BLaER1 (cell line): ENCODE data around the gene AP2S1.
A peak's percentile ranks its signal among the peaks of the same experiment; 100 is the strongest.

Source experiments
- H3K27ac ChIP-seq: shearing (Covaris generic); formaldehyde crosslinking; 2 replicates; pipeline ENCODE4 v1.8.1; 2022
- H3K27me3 ChIP-seq: shearing (Covaris generic); formaldehyde crosslinking; 2 replicates; pipeline ENCODE4 v1.8.1; 2022
- H3K36me3 ChIP-seq: shearing (Covaris generic); formaldehyde crosslinking; 2 replicates; pipeline ENCODE4 v1.8.1; 2022
- H3K4me1 ChIP-seq: shearing (Covaris generic); formaldehyde crosslinking; 2 replicates; pipeline ENCODE4 v1.8.1; 2022
- H3K4me2 ChIP-seq: shearing (Covaris generic); formaldehyde crosslinking; 2 replicates; pipeline ENCODE4 v1.8.1; 2022
- H3K4me3 ChIP-seq: shearing (Covaris generic); formaldehyde crosslinking; 2 replicates; pipeline ENCODE4 v1.8.1; 2022
- H3K9ac ChIP-seq: shearing (Covaris generic); formaldehyde crosslinking; 2 replicates; pipeline ENCODE4 v1.8.1; 2022
- H3K9me3 ChIP-seq: shearing (Covaris generic); formaldehyde crosslinking; 2 replicates; pipeline ENCODE4 v1.8.1; 2022
- H4K20me1 ChIP-seq: shearing (Covaris generic); formaldehyde crosslinking; 2 replicates; pipeline ENCODE4 v1.8.1; 2022
- Cebpa-rat ChIP-seq: shearing (Covaris generic); IDR thresholded peaks from 2 replicates; pipeline ENCODE4 v1.8.1; 2022

Gene AP2S1

GRCh38 chr19:46850228-46851203 is at the start of gene AP2S1:
TSS of gene AP2S1 (minus strand) at chr19:46850846. CDS start at chr19:46850766, 80 bp downstream.
- Histone ChIP-seq H3K27ac (peak within 1 kb of the TSS; percentile 65), H3K4me1 (peaks cover 14% of the 10 kb centered on the region)
- no peak for TF ChIP-seq Cebpa-rat

GRCh38 chr19:46900341-46900740 is 49.7 kb upstream of the AP2S1 start:
- Histone ChIP-seq H3K9ac (no peak overlapping the region), H4K20me1 (peaks cover 100% of the 10 kb centered on the region), H3K4me2 (no peak overlapping the region), H3K9me3 (no peaks in the 10 kb centered on the region), H3K27ac (no peak overlapping the region), H3K36me3 (peaks cover 29% of the 10 kb centered on the region), H3K4me3 (no peak overlapping the region), H3K4me1 (peaks cover 33% of the 10 kb centered on the region), H3K27me3 (no peaks in the 10 kb centered on the region)
- TF ChIP-seq Cebpa-rat = no peak

More at GRCh38 chr19:46850228-46851203, at the start of gene AP2S1:
- H3K9ac ChIP-seq = peak within 1 kb of the TSS; percentile 86
- no peaks in the 10 kb centered on the region for H3K9me3 ChIP-seq
- no peaks in the 10 kb centered on the region for H3K27me3 ChIP-seq
- peak within 1 kb of the TSS; percentile 95 for H3K4me2 ChIP-seq
- peak within 1 kb of the TSS; percentile 81 for H3K4me3 ChIP-seq
- peaks cover 20% of the 10 kb centered on the region; the same call in 1 of the 2 replicates for H4K20me1 ChIP-seq
- peaks cover 22% of the 10 kb centered on the region for H3K36me3 ChIP-seq

DNA sequence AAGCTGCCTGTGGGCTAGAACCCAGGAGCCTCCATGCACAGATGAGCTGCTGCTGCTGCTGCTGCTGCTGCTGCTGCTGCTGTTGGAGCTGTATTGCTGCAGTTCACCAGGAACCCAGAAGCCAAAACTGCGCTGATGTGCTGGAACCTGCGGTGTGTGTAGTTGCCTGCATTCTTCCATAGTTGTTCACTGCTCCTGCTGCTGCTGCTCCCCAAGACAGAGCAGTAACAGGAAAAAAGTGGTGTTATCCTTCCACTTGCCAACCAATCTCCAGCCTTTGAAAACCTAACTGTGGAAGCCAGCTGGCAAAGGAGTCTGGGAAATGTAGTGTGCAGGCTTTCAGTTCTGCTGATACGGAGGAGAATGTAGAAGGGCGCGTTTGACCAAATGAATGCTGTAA is 48.1 kb upstream of the AP2S1 start:
- H3K9ac ChIP-seq = no peak overlapping the region
- H4K20me1 ChIP-seq = peaks cover 100% of the 10 kb centered on the region
- H3K4me2 ChIP-seq = no peak overlapping the region
- H3K27ac ChIP-seq = no peak overlapping the region
- H3K27me3 ChIP-seq = no peaks in the 10 kb centered on the region
- no peak overlapping the region for H3K4me3 ChIP-seq
- peaks cover 27% of the 10 kb centered on the region for H3K4me1 ChIP-seq
- no peaks in the 10 kb centered on the region for H3K9me3 ChIP-seq
- TF ChIP-seq Cebpa-rat = no peak
- H3K36me3 ChIP-seq = peaks cover 26% of the 10 kb centered on the region

- TF ChIP-seq Cebpa-rat = no peak
- H3K4me2 ChIP-seq = no peak overlapping the region; the same call in 1 of the 2 replicates
- no peaks in the 10 kb centered on the region for H3K9me3 ChIP-seq
- no peak overlapping the region for H3K27ac ChIP-seq
- peaks cover 26% of the 10 kb centered on the region for H3K36me3 ChIP-seq
- no peaks in the 10 kb centered on the region for H3K27me3 ChIP-seq
- H4K20me1 ChIP-seq = peaks cover 100% of the 10 kb centered on the region
- H3K4me3 ChIP-seq = no peak overlapping the region
- no peak overlapping the region for H3K9ac ChIP-seq
- peaks cover 35% of the 10 kb centered on the region for H3K4me1 ChIP-seq
Observed at GRCh38 chr19:46896076-46896794, 45.6 kb upstream of the AP2S1 start.

DNA sequence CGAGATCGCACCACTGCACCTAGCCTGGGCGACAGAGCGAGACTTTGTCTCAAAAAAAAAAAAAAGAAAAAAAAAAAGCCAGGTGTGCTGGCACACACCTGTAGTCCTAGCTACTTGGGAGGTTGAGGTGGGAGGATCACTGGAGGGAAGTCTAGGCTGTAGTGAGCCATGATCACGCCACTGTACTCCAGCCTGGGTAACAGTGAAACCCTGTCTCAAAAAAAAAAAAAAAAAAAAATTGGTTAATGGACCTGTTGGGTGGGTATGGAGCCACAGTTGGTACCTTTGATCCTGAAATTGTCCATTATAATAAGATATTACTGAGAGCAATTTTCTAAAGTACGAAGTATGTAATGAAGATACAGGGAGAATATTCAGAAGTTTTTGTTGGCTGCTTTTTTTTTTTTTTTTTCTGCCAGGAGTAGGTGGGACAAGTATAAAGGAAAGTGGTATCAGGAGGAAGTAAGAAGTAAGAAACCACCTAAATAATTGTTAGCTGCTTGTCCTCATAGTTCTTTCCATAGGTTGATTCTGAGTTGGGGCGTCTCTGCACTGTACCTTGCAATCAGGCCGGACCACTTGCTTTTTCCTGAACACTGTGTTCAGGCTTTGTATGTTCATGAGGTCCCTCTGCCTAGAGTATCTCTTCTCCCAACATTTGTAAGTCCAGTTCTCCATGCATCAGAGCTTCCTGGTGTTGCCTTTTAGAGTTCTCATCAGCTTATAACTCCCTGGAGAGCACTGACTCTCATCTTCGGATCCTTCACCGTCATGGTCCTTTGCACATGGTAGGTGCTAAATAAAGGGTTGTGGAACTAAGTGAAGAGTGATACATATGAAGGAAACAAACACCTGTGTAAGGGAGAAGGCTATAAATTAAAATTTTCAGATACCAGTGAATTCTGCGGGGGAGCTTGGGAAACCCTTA is 41.9 kb upstream of the AP2S1 start:
- no peak for TF ChIP-seq Cebpa-rat
- Histone ChIP-seq H3K36me3 (peaks cover 20% of the 10 kb centered on the region; the same call in 1 of the 2 replicates), H3K27ac (no peak overlapping the region), H3K4me2 (peak overlapping the region; percentile 72), H3K9ac (no peak overlapping the region), H3K9me3 (peaks cover 1% of the 10 kb centered on the region; the same call in 1 of the 2 replicates), H4K20me1 (peaks cover 94% of the 10 kb centered on the region), H3K4me3 (no peak overlapping the region), H3K4me1 (peaks cover 65% of the 10 kb centered on the region), H3K27me3 (no peaks in the 10 kb centered on the region)

- Histone ChIP-seq H3K9me3 (peaks cover 9% of the 10 kb centered on the region), H3K4me3 (no peak overlapping the region), H3K9ac (no peak overlapping the region), H3K36me3 (peaks cover 19% of the 10 kb centered on the region; the same call in 1 of the 2 replicates), H3K27ac (no peak overlapping the region), H3K4me2 (peak overlapping the region; percentile 42; the same call in 1 of the 2 replicates), H3K27me3 (no peaks in the 10 kb centered on the region), H3K4me1 (peaks cover 55% of the 10 kb centered on the region), H4K20me1 (peaks cover 91% of the 10 kb centered on the region)
- TF ChIP-seq Cebpa-rat = no peak
Observed at GRCh38 chr19:46890423-46891170, 40.0 kb upstream of the AP2S1 start.

DNA sequence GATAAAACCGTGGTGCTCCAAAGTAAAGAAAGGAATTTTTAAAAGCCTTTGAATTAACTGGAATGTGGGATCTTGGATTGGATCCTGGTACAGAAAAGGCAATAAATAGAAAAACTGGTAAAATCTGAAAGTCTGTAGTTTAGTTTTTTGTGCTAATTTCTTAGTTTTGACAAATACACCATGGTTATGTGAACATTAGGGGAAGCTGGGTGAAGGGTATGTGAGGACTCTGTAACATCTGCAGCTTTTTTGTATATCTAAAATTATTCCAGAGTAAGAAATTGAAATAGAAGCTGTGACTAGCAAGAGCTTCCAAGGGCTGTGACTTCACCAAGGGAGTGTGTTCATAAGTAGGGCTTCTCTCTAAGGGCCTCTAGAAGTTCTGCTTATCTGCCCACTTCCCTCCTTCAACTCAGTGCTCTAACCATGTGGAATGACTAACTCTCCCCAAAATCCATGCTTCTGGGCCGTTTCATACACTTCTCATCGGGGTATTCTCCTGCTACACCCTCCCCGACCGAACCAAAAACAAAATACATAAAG is 36.7 kb upstream of the AP2S1 start:
- peaks cover 15% of the 10 kb centered on the region for H3K9me3 ChIP-seq
- no peak overlapping the region for H3K4me3 ChIP-seq
- peaks cover 41% of the 10 kb centered on the region for H3K4me1 ChIP-seq
- H4K20me1 ChIP-seq = peaks cover 91% of the 10 kb centered on the region
- no peak overlapping the region for H3K4me2 ChIP-seq
- TF ChIP-seq Cebpa-rat = no peak
- H3K27ac ChIP-seq = no peak overlapping the region
- H3K36me3 ChIP-seq = peaks cover 33% of the 10 kb centered on the region
- no peak overlapping the region for H3K9ac ChIP-seq
- H3K27me3 ChIP-seq = no peaks in the 10 kb centered on the region

DNA sequence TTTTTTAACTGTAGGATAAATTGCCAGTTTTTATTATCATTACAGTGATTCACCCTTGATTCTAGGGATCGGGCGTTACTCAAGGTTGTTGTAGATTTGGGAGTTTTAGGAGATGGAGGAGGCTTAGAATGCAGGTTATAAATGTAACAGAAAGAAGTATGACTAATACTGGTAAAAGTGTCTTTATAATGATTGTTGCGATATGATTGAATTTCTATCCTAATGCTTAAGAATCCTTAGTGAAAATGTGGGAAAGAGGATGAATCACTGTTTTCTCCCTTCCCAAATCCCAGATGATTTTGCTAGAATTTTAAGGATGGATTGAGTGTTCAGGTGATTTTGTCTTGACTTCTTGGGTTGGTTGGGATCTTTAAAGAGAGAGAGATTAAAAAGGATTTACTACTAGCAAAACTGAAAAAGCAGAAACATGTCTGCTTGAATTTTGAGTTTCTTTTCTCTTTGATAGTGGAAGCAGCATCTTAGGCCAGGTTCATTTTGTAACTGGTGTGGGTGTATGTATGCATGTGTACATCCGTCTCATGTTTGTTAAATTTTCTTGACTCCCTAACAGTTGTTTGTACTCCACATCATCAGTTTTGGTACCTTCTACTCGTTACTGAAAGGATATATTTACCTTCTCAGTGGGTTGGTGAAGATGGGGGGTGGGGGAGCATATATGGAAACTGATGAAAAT is 36.0 kb upstream of the AP2S1 start:
- Histone ChIP-seq H3K4me3 (no peak overlapping the region), H3K9ac (no peak overlapping the region), H3K27me3 (no peaks in the 10 kb centered on the region), H3K27ac (no peak overlapping the region), H3K4me1 (peaks cover 35% of the 10 kb centered on the region), H3K36me3 (peaks cover 34% of the 10 kb centered on the region), H3K4me2 (no peak overlapping the region), H3K9me3 (peaks cover 15% of the 10 kb centered on the region), H4K20me1 (peaks cover 91% of the 10 kb centered on the region)
- TF ChIP-seq Cebpa-rat = no peak
